Mesothelial cell of epicardium (in vitro differentiated cells): ENCODE measurements around the gene C6orf132. TPM values are rescaled to one million over a fixed set of nuclear protein-coding genes. Genes with fewer than 3 reads are reported as not detected.

Experiments used
- DNase-seq, 2 experiments: peaks; one replicate each; pipeline ENCODE4 v3.0.0; 2021; ENCODE audit warnings: low spot score in 2 of 2; ENCODE audit not compliant: unreplicated experiment in 2 of 2
- H3K27ac Mint-ChIP-seq: 2 replicates; pipeline ENCODE4 v1.8.0; 2021; ENCODE audit warnings: mixed read lengths
- H3K27me3 Mint-ChIP-seq: 2 replicates; pipeline ENCODE4 v1.8.0; 2021; ENCODE audit warnings: low read depth, mixed read lengths
- H3K36me3 Mint-ChIP-seq: 2 replicates; pipeline ENCODE4 v1.8.0; 2021; ENCODE audit warnings: mixed read lengths
- H3K4me1 Mint-ChIP-seq: 2 replicates; pipeline ENCODE4 v1.8.0; 2021; ENCODE audit warnings: mixed read lengths
- H3K4me3 Mint-ChIP-seq: 2 replicates; pipeline ENCODE4 v1.8.0; 2021; ENCODE audit warnings: mild to moderate bottlenecking, moderate library complexity, mixed read lengths
- H3K9me3 Mint-ChIP-seq: 2 replicates; pipeline ENCODE4 v1.8.0; 2021; ENCODE audit warnings: mixed read lengths
- CTCF ChIP-seq: fragments of 200-600 bp; sonication (generic); IDR thresholded peaks from one replicate; pipeline ENCODE4 v1.5.0; 2021; ENCODE audit warnings: antibody characterized with exemption; ENCODE audit not compliant: unreplicated experiment
- total RNA-seq: library from RNA; stranded (reverse); gene quantifications from 3 replicates; pipeline ENCODE4 v1.2.1, GENCODE V29; 2021

Gene C6orf132
- total RNA-seq, 1 donor from 2014 or later = 22.4 TPM

- Mint-ChIP-seq H3K36me3 (peaks cover 1% of the 10 kb centered on the region), H3K9me3 (no peaks in the 10 kb centered on the region), H3K4me1 (no peaks in the 10 kb centered on the region), H3K27me3 (no peaks in the 10 kb centered on the region), H3K4me3 (no peak overlapping the region), H3K27ac (no peak overlapping the region)
- no peak for TF ChIP-seq CTCF
- no peak for DNase-seq
These were observed 39.7 kb upstream of the C6orf132 start for GRCh38 chr6:42182101-42182500.

- DNase-seq = no peak
- no peak for TF ChIP-seq CTCF
- Mint-ChIP-seq H3K9me3 (no peaks in the 10 kb centered on the region), H3K4me1 (no peaks in the 10 kb centered on the region), H3K27me3 (peaks cover 3% of the 10 kb centered on the region), H3K4me3 (no peak overlapping the region), H3K36me3 (no peaks in the 10 kb centered on the region), H3K27ac (no peak overlapping the region)
These were observed 37.5 kb upstream of the C6orf132 start for GRCh38 chr6:42179945-42180313.

- Mint-ChIP-seq H3K27me3 (peaks cover 3% of the 10 kb centered on the region), H3K4me3 (no peak overlapping the region), H3K4me1 (no peaks in the 10 kb centered on the region), H3K27ac (no peak overlapping the region), H3K9me3 (no peaks in the 10 kb centered on the region), H3K36me3 (no peaks in the 10 kb centered on the region)
- DNase-seq = no peak
- no peak for TF ChIP-seq CTCF
These were observed 37.0 kb upstream of the C6orf132 start for GRCh38 chr6:42179261-42179944.

GRCh38 chr6:42177514-42178364 lies 35.3 kb upstream of the C6orf132 start:
- H3K27ac Mint-ChIP-seq = no peak overlapping the region
- no peaks in the 10 kb centered on the region for H3K4me1 Mint-ChIP-seq
- no peaks in the 10 kb centered on the region for H3K9me3 Mint-ChIP-seq
- H3K27me3 Mint-ChIP-seq = peaks cover 3% of the 10 kb centered on the region
- peak overlapping the region; percentile 67 for H3K4me3 Mint-ChIP-seq
- TF ChIP-seq CTCF = no peak
- DNase-seq = peak in 1 of 2 experiments; percentile 60
- no peaks in the 10 kb centered on the region for H3K36me3 Mint-ChIP-seq

GRCh38 chr6:42176981-42177380 lies 34.6 kb upstream of the C6orf132 start:
- no peaks in the 10 kb centered on the region for H3K4me1 Mint-ChIP-seq
- peaks cover 3% of the 10 kb centered on the region for H3K27me3 Mint-ChIP-seq
- H3K36me3 Mint-ChIP-seq = no peaks in the 10 kb centered on the region
- H3K4me3 Mint-ChIP-seq = no peak overlapping the region
- no peak for TF ChIP-seq CTCF
- DNase-seq = no peak
- H3K27ac Mint-ChIP-seq = no peak overlapping the region
- no peaks in the 10 kb centered on the region for H3K9me3 Mint-ChIP-seq
